H54 (cell line): ENCODE results near the gene SIT1.

Experiments used
- DNase-seq: peaks from one replicate; pipeline ENCODE4 v3.0.0; 2011; ENCODE audit warnings: low spot score, mixed read lengths; ENCODE audit not compliant: insufficient read length
- FAIRE-seq: peaks from 3 replicates; lab custom pipeline; 2011; peaks lifted over from hg19 to GRCh38; lab: Jason Lieb, UNC
- POLR2A ChIP-seq: IDR thresholded peaks from 2 replicates; pipeline ENCODE4 v1.6.1; 2011; ENCODE audit warnings: low read depth, mild to moderate bottlenecking, low read length

The SIT1 gene

GRCh38 chr9:35687972-35688557 is 37.3 kb upstream of the SIT1 start:
- FAIRE-seq = no peak
- DNase-seq = no peak
- no peak for TF ChIP-seq POLR2A

- no peak for DNase-seq
- no peak for FAIRE-seq
- no peak for TF ChIP-seq POLR2A
Measured at GRCh38 chr9:35687306-35687705, 36.6 kb upstream of the SIT1 start.

GRCh38 chr9:35686222-35687203 is 35.8 kb upstream of the SIT1 start:
- FAIRE-seq = no peak
- no peak for DNase-seq
- no peak for TF ChIP-seq POLR2A

GRCh38 chr9:35685506-35685905 is 34.8 kb upstream of the SIT1 start:
- no peak for DNase-seq
- FAIRE-seq = no peak
- TF ChIP-seq POLR2A = no peak

GRCh38 chr9:35684921-35685320 is 34.2 kb upstream of the SIT1 start:
- DNase-seq (no peak), FAIRE-seq (no peak)
- TF ChIP-seq POLR2A = no peak

GRCh38 chr9:35683323-35683722 is 32.6 kb upstream of the SIT1 start:
- no peak for DNase-seq
- no peak for TF ChIP-seq POLR2A

GRCh38 chr9:35682520-35683315 is 32.0 kb upstream of the SIT1 start:
- FAIRE-seq = no peak
- no peak for TF ChIP-seq POLR2A
- DNase-seq = no peak

More at GRCh38 chr9:35683323-35683722, 32.6 kb upstream of the SIT1 start:
- FAIRE-seq = no peak

GRCh38 chr9:35682051-35682450 is 31.3 kb upstream of the SIT1 start:
- no peak for FAIRE-seq
- no peak for TF ChIP-seq POLR2A

GRCh38 chr9:35681341-35682002 is 30.7 kb upstream of the SIT1 start:
- TF ChIP-seq POLR2A = no peak
- DNase-seq (no peak), FAIRE-seq (no peak)

More at GRCh38 chr9:35682051-35682450, 31.3 kb upstream of the SIT1 start:
- no peak for DNase-seq

GRCh38 chr9:35680331-35681105 is 29.8 kb upstream of the SIT1 start:
- FAIRE-seq (no peak), DNase-seq (no peak)
- TF ChIP-seq POLR2A = no peak

GRCh38 chr9:35679766-35680330 is 29.1 kb upstream of the SIT1 start:
- DNase-seq = no peak
- TF ChIP-seq POLR2A = no peak
- no peak for FAIRE-seq

GRCh38 chr9:35679091-35679490 is 28.4 kb upstream of the SIT1 start:
- DNase-seq (no peak), FAIRE-seq (no peak)
- TF ChIP-seq POLR2A = no peak
